A549 (cell line): ENCODE results near the gene GRM7.

ENCODE experiments used
- BHLHE40 ChIP-seq: IDR thresholded peaks from 2 replicates; pipeline ENCODE4 v1.6.1; 2012; ENCODE audit warnings: low read depth, low read length, inconsistent platforms
- CHD2 ChIP-seq: fragments of 150-350 bp; IDR thresholded peaks from 2 replicates; pipeline ENCODE4 v1.6.1; 2014; ENCODE audit warnings: low read length; ENCODE audit not compliant: partially characterized antibody
- CTCF ChIP-seq: fragments of >200 bp; sonication (Bioruptor Twin); formaldehyde crosslinking; IDR thresholded peaks from 3 replicates; pipeline ENCODE4 v1.5.1; 2016
- JUN ChIP-seq, 2 experiments: fragments of >200 bp; sonication (Bioruptor Twin); formaldehyde crosslinking; IDR thresholded peaks; 2 replicates in 1 of 2; 3 replicates in 1 of 2; pipeline ENCODE4 v1.6.1; 2016 to 2017
- NPAS2 ChIP-seq: fragments of 250-450 bp; sonication (Bioruptor Pico); IDR thresholded peaks from 2 replicates; pipeline ENCODE4 v1.8.0; 2022; ENCODE audit warnings: mild to moderate bottlenecking, moderate library complexity, borderline replicate concordance
- PHF8 ChIP-seq: fragments of 200-600 bp; sonication (generic); IDR thresholded peaks from 2 replicates; pipeline ENCODE4 v1.6.1; 2016; ENCODE audit warnings: low read depth, mild to moderate bottlenecking, antibody characterized with exemption, moderate library complexity, borderline replicate concordance
- POLR2A ChIP-seq: IDR thresholded peaks from 2 replicates; pipeline ENCODE4 v1.6.1; 2012; ENCODE audit warnings: mild to moderate bottlenecking, low read length
- RAD21 ChIP-seq, 2 experiments: fragments of >200 bp in 1 of 2; sonication (Bioruptor Twin) in 1 of 2; formaldehyde crosslinking in 1 of 2; IDR thresholded peaks in 1 of 2; conservative IDR thresholded peaks in 1 of 2; 2 replicates in 1 of 2; 3 replicates in 1 of 2; pipeline ENCODE4 v1.6.1; 2012 to 2018; ENCODE audit warnings: inconsistent platforms in 1 of 2
- RFX5 ChIP-seq: fragments of 450-650 bp; IDR thresholded peaks from 2 replicates; pipeline ENCODE4 v1.7.1; 2014; ENCODE audit warnings: antibody characterized with exemption, mild to moderate bottlenecking, moderate library complexity
- TP53 ChIP-seq: fragments of 250-450 bp; sonication (Bioruptor Pico); IDR thresholded peaks from 2 replicates; pipeline ENCODE4 v1.5.0; 2021; ENCODE audit warnings: mild to moderate bottlenecking, moderate library complexity
- ZC3H11A ChIP-seq: fragments of 450-650 bp; IDR thresholded peaks from 2 replicates; pipeline ENCODE4 v1.6.1; 2014; ENCODE audit warnings: antibody characterized with exemption, mild to moderate bottlenecking
- TF ChIP-seq, protein P1 (sequence below): IDR thresholded peaks from 2 replicates; pipeline ENCODE4 v1.6.1; 2012

GRCh38 chr3:7436542-7436941 is 575.6 kb downstream of the GRM7 start:
- no peak for TF ChIP-seq BHLHE40
- no peak for TF ChIP-seq CHD2
- no peak for TF ChIP-seq RFX5
- no peak for TF ChIP-seq POLR2A
- TF ChIP-seq TP53 (CRISPR knock-in tag), result no peak
- no peak for TF ChIP-seq CTCF
- no peak for TF ChIP-seq PHF8
- TF ChIP-seq, protein P1, sequence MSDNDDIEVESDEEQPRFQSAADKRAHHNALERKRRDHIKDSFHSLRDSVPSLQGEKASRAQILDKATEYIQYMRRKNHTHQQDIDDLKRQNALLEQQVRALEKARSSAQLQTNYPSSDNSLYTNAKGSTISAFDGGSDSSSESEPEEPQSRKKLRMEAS, result no peak
- TF ChIP-seq NPAS2, result no peak
- no peak for TF ChIP-seq JUN (IDR thresholded peaks at IDR 0.05)
- no peak for TF ChIP-seq RAD21 (conservative IDR thresholded peaks at IDR 0.05 in 1 of 2, IDR thresholded peaks at IDR 0.05 in 1 of 2)
- TF ChIP-seq ZC3H11A, result no peak
